ENCODE data around the gene RPS15.
A peak's percentile ranks its signal among the peaks of the same experiment; 100 is the strongest.

The RPS15 gene

DNA sequence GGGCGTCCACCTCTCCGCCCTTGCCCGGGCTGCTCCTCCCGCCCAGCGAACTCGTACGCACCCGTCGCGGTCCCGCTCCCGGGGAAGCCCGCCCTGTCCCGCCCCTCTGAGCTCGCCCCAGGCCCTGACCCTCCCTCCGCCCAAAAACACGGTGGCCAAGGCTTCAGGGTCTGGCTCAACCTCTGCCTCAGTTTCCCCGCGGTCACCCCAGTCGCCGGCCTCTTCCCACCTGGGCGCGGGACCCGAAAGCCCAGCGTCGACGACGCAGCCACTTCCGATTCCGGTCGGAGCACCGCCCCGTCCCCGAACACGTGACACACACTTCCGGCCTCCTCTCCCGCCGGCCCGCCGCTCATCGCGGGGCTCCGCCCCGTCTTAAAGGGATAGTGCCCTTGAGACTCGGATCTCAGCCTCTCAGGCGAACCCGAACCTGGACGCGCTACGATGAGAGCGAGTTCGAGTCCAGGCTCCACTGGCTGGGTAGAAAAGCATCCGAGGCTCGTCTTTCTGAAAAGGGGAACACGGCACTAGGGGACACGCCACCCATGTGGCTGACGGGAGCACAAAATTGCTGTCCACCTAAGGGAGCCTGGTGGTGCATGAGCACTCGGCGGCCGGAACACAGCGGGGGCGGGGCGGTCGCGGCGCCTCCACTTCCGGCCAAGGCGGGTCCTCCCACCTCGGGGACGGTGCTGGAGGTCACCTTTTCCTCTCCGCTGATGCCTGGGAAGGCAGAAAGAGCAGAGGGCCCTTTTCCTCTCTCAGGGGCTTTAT is 40.9 kb downstream of the RPS15 start, which contains the start of gene C19orf25:
Gene C19orf25, minus strand, starts transcription at position 282 of the 774 bp plus-strand sequence. CDS start 312 bp downstream, outside the sequence.
- Histone ChIP-seq H4K20me1 (ENCODE audit: insufficient read depth, low read length, poor library complexity, severe bottlenecking) (peaks cover 18% of the 10 kb centered on the region), H3K9me3 (ENCODE audit: insufficient read depth, low read depth, low read length) (no peaks in the 10 kb centered on the region), H3K4me2 (ENCODE audit: low read depth, low read length, poor library complexity, severe bottlenecking) (peak within 1 kb of the TSS; percentile 92), H3F3A (ENCODE audit: low read depth) (no peaks in the 10 kb centered on the region), H3K36me3 (ENCODE audit: insufficient read depth, low read length) (no peaks in the 10 kb centered on the region), H3K9me2 (replicated peaks; ENCODE audit: low read depth, low read length) (no peaks in the 10 kb centered on the region), H3K4me3 (ENCODE audit: low read length, poor library complexity, severe bottlenecking) (peak within 1 kb of the TSS; percentile 75), H3K27me3 (ENCODE audit: insufficient read depth, low read length, poor library complexity, severe bottlenecking) (no peaks in the 10 kb centered on the region), H3K4me1 (ENCODE audit: insufficient read depth, low read length, poor library complexity, severe bottlenecking) (peaks cover 11% of the 10 kb centered on the region), H2AFZ (ENCODE audit: low read length) (peak within 1 kb of the TSS; percentile 94), H3K79me2 (ENCODE audit: insufficient read depth, low read length) (peaks cover 33% of the 10 kb centered on the region), H3K9ac (ENCODE audit: low read depth, low read length, poor library complexity, severe bottlenecking) (peak within 1 kb of the TSS; percentile 88)
- TF ChIP-seq, protein P1, sequence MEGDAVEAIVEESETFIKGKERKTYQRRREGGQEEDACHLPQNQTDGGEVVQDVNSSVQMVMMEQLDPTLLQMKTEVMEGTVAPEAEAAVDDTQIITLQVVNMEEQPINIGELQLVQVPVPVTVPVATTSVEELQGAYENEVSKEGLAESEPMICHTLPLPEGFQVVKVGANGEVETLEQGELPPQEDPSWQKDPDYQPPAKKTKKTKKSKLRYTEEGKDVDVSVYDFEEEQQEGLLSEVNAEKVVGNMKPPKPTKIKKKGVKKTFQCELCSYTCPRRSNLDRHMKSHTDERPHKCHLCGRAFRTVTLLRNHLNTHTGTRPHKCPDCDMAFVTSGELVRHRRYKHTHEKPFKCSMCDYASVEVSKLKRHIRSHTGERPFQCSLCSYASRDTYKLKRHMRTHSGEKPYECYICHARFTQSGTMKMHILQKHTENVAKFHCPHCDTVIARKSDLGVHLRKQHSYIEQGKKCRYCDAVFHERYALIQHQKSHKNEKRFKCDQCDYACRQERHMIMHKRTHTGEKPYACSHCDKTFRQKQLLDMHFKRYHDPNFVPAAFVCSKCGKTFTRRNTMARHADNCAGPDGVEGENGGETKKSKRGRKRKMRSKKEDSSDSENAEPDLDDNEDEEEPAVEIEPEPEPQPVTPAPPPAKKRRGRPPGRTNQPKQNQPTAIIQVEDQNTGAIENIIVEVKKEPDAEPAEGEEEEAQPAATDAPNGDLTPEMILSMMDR (conservative IDR thresholded peaks at IDR 0.05; ENCODE audit: low read length): no peak
- no peak for TF ChIP-seq EZH2phosphoT487 (IDR thresholded peaks at IDR 0.05; ENCODE audit: borderline replicate concordance)

DNA sequence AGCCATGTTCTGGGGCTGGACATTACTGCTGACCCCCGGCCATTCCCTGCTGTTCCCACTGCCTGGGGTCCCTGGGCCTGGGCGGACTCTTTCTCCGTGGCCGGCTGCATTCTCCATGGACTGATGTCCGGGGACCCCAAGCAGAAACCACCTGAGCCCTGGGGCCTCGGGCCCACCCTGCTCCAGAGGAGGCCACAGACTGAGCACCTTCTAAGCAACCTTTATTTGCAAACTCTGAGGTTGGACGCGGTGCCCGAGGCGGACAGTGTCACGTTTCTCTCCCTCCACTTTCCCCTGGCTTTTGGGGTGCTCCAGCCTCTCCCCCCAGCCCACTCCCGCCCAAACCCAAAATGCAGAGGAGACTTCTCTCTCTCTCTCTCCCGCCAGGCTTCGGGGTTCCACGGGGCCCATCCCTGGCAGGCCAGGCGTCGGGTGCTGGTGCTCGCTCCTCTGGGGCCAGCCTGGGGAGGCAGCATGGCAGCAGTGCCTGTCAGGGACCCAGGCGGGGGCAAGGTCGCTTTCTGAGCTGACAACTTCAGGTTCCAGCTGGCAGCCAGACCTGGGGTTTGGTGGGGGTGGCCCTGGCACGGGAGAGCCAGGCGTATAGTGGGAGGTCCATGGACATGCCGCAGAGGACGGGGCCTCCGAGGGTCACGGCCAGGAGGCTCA is 43.2 kb downstream of the RPS15 start:
- H3K4me1 ChIP-seq (ENCODE audit: insufficient read depth, low read length, poor library complexity, severe bottlenecking): peaks cover 11% of the 10 kb centered on the region
- TF ChIP-seq, protein P1 (conservative IDR thresholded peaks at IDR 0.05; ENCODE audit: low read length): no peak
- TF ChIP-seq EZH2phosphoT487 (IDR thresholded peaks at IDR 0.05; ENCODE audit: borderline replicate concordance): no peak
- peaks cover 23% of the 10 kb centered on the region for H3K79me2 ChIP-seq (ENCODE audit: insufficient read depth, low read length)
- H3K4me3 ChIP-seq (ENCODE audit: low read length, poor library complexity, severe bottlenecking): no peak overlapping the region
- H3K9me3 ChIP-seq (ENCODE audit: insufficient read depth, low read depth, low read length): no peaks in the 10 kb centered on the region
- H4K20me1 ChIP-seq (ENCODE audit: insufficient read depth, low read length, poor library complexity, severe bottlenecking): peaks cover 14% of the 10 kb centered on the region
- no peaks in the 10 kb centered on the region for H3F3A ChIP-seq (ENCODE audit: low read depth)
- no peak overlapping the region for H3K4me2 ChIP-seq (ENCODE audit: low read depth, low read length, poor library complexity, severe bottlenecking)
- no peaks in the 10 kb centered on the region for H3K9me2 ChIP-seq (replicated peaks; ENCODE audit: low read depth, low read length)
- H3K36me3 ChIP-seq (ENCODE audit: insufficient read depth, low read length): no peaks in the 10 kb centered on the region
- H3K9ac ChIP-seq (ENCODE audit: low read depth, low read length, poor library complexity, severe bottlenecking): no peak overlapping the region
- no peaks in the 10 kb centered on the region for H3K27me3 ChIP-seq (ENCODE audit: insufficient read depth, low read length, poor library complexity, severe bottlenecking)
- no peak overlapping the region for H2AFZ ChIP-seq (ENCODE audit: low read length)

DNA sequence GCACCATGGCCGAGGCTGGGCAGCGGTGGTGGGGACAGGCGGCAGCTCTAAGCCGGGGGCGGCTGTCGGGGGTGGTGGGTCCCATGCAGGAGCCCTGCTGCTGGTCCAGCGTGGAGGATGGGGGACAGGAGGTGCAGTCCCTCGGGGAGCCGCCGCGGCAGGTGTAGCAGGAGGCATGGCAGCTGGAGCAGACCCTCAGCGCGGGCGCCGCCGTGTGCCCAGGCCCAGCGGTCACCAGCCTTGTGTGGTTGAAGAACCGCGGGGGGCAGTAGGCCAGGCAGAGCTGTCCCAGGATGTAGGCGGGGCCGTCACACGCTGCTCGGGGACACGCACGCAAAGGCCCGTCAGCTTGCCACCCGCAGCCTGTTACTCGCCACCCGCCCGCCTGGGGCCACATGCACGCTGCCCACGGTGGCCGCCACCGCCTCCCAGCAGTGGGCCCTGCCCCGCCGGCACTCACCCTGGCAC is 43.7 kb downstream of the RPS15 start:
- H3K9me2 ChIP-seq (replicated peaks; ENCODE audit: low read depth, low read length): no peaks in the 10 kb centered on the region
- no peak for TF ChIP-seq EZH2phosphoT487 (IDR thresholded peaks at IDR 0.05; ENCODE audit: borderline replicate concordance)
- TF ChIP-seq, protein P1 (conservative IDR thresholded peaks at IDR 0.05; ENCODE audit: low read length): no peak

More for the DNA sequence above, 43.7 kb downstream of the RPS15 start:
- Histone ChIP-seq H3K4me2 (ENCODE audit: low read depth, low read length, poor library complexity, severe bottlenecking) (no peak overlapping the region), H3K9ac (ENCODE audit: low read depth, low read length, poor library complexity, severe bottlenecking) (no peak overlapping the region), H3F3A (ENCODE audit: low read depth) (no peaks in the 10 kb centered on the region), H3K4me3 (ENCODE audit: low read length, poor library complexity, severe bottlenecking) (no peak overlapping the region), H4K20me1 (ENCODE audit: insufficient read depth, low read length, poor library complexity, severe bottlenecking) (peaks cover 11% of the 10 kb centered on the region), H3K9me3 (ENCODE audit: insufficient read depth, low read depth, low read length) (no peaks in the 10 kb centered on the region), H3K79me2 (ENCODE audit: insufficient read depth, low read length) (peaks cover 20% of the 10 kb centered on the region), H2AFZ (ENCODE audit: low read length) (no peak overlapping the region), H3K4me1 (ENCODE audit: insufficient read depth, low read length, poor library complexity, severe bottlenecking) (peaks cover 11% of the 10 kb centered on the region), H3K27me3 (ENCODE audit: insufficient read depth, low read length, poor library complexity, severe bottlenecking) (no peaks in the 10 kb centered on the region), H3K36me3 (ENCODE audit: insufficient read depth, low read length) (no peaks in the 10 kb centered on the region)
